ENCODE data around the gene RNF41. TPM values are rescaled to one million over a fixed set of nuclear protein-coding genes. Genes with fewer than 3 reads are reported as not detected.

Gene RNF41
- total and polyA plus RNA-seq, 4 donors, result 18.1 to 54.6 (median 45.1) TPM

DNA sequence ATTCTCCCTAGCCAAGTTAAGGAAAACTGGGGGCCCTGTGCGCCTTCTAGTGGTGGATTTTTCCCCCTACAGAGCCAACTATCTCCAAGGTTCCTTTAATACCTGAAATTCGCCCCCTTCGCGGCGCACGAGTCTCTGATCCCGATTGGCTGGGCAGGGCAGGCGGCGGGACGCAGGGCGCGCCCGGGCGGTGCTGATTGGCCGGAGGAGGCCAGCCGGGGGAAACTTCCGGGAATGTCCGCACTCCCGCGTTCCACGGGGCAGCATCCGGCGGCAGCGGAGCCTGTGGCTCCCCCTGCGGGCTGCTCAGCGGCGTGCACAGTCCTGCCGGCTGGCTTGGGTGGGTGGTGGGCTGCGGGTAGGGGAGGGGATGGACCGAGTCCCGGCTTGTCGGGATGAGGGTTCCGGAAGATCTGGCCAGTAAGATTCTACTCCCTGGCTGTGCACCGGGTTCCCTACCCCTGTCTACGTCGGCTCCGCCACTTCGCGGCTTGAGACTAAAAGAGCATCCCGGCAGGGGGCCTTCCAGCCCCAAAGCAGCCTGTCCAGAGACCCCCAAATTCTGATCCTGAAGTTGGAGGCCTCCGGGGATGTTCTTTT lies 2.5 kb upstream of the RNF41 start, which contains the start of gene NABP2:
Gene NABP2, plus strand, starts transcription at position 241 of the 600 bp plus-strand sequence. CDS start 515 bp downstream, outside the sequence.
- Histone ChIP-seq H3K4me3 (peak within 1 kb of the TSS; percentile 66), H3K9ac (ENCODE audit: insufficient read depth in 1 of 2, low read length in 2 of 2) (peak within 1 kb of the TSS; percentile 73 to 85), H3K27ac (ENCODE audit: low read depth in 1 of 2, low read length in 1 of 2) (peak within 1 kb of the TSS; percentile 57 to 85), H3K4me1 (ENCODE audit: control insufficient read depth in 5 of 5, insufficient read depth in 5 of 5, low read length in 5 of 5) (peaks cover 4 to 31% (median 13%) of the 10 kb centered on the region in 5 donors), H3K27me3 (ENCODE audit: control insufficient read depth in 3 of 3, insufficient read depth in 3 of 3, low read length in 2 of 3) (no peaks in the 10 kb centered on the region), H3K9me3 (ENCODE audit: control insufficient read depth in 4 of 4, insufficient read depth in 3 of 4, low read length in 3 of 4) (no peaks in the 10 kb centered on the region), H3K36me3 (ENCODE audit: control insufficient read depth in 4 of 4, insufficient read depth in 4 of 4, low read length in 4 of 4) (peaks cover 0 to 3% (median 0%) of the 10 kb centered on the region in 4 donors)
- 0 to 1% methylated on average over 41 of the region's 41 CpGs for WGBS, 2 donors
- DNase-seq (peak; percentile 99), ATAC-seq (ENCODE audit: insufficient read depth, low FRiP score) (peak; percentile 90)
- peak; percentile 71 for TF ChIP-seq CTCF (IDR thresholded peaks at IDR 0.05; ENCODE audit: control extremely low read depth, extremely low read depth)

DNA sequence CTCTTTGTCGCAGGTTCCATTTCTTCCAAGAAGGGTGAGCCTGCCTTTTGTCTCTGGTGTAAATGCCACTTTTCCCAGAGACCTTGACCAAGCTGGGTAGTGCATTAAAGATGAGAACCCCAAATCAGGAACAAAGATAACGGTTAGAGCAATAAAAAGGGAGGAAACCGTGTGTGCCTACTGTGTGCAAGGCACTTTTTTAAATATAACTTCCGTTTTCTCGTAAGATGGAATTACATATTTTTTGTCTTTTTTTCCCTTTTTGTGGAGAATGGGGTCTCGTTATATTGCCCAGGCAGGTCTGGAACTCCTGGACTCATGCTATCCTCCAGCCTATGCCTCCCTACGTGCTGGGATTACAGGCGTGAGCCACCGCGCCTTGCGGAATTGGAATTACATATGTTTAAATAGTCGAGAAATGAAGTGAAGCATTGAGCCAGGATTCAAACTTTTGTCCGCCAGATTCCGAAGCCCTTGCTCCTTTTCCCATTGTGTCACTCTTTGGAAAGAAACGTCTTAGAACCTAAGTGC lies 1.9 kb upstream of the RNF41 start:
- peak overlapping the region in 1 of 2 donors; percentile 69 for H3K9ac ChIP-seq (ENCODE audit: insufficient read depth in 1 of 2, low read length in 2 of 2)
- WGBS, 2 donors, result 14 to 25% methylated on average over 15 of the region's 15 CpGs
- DNase-seq, result no peak
- peak overlapping the region; percentile 21 to 85 for H3K27ac ChIP-seq (ENCODE audit: low read depth in 1 of 2, low read length in 1 of 2)
- H3K36me3 ChIP-seq (ENCODE audit: control insufficient read depth in 4 of 4, insufficient read depth in 4 of 4, low read length in 4 of 4), result no peaks in the 10 kb centered on the region
- H3K9me3 ChIP-seq (ENCODE audit: control insufficient read depth in 4 of 4, insufficient read depth in 3 of 4, low read length in 3 of 4), result no peaks in the 10 kb centered on the region
- TF ChIP-seq CTCF (IDR thresholded peaks at IDR 0.05; ENCODE audit: control extremely low read depth, extremely low read depth), result no peak
- no peak for ATAC-seq (ENCODE audit: insufficient read depth, low FRiP score)
- H3K27me3 ChIP-seq (ENCODE audit: control insufficient read depth in 3 of 3, insufficient read depth in 3 of 3, low read length in 2 of 3), result no peaks in the 10 kb centered on the region
- no peak overlapping the region for H3K4me3 ChIP-seq
- H3K4me1 ChIP-seq (ENCODE audit: control insufficient read depth in 5 of 5, insufficient read depth in 5 of 5, low read length in 5 of 5), result peaks cover 4 to 31% (median 13%) of the 10 kb centered on the region in 5 donors

- H3K4me1 ChIP-seq (ENCODE audit: control insufficient read depth in 5 of 5, insufficient read depth in 5 of 5, low read length in 5 of 5), result peaks cover 4 to 31% (median 14%) of the 10 kb centered on the region in 5 donors
- TF ChIP-seq CTCF (IDR thresholded peaks at IDR 0.05; ENCODE audit: control extremely low read depth, extremely low read depth), result no peak
- DNase-seq, result no peak
- no peak for ATAC-seq (ENCODE audit: insufficient read depth, low FRiP score)
- peak overlapping the region; percentile 41 for H3K4me3 ChIP-seq
- H3K9ac ChIP-seq (ENCODE audit: insufficient read depth in 1 of 2, low read length in 2 of 2), result peak overlapping the region; percentile 33 to 70
- no peaks in the 10 kb centered on the region for H3K27me3 ChIP-seq (ENCODE audit: control insufficient read depth in 3 of 3, insufficient read depth in 3 of 3, low read length in 2 of 3)
- H3K36me3 ChIP-seq (ENCODE audit: control insufficient read depth in 4 of 4, insufficient read depth in 4 of 4, low read length in 4 of 4), result peaks cover 0 to under 1% (median 0%) of the 10 kb centered on the region in 4 donors
- WGBS, 2 donors, result 1 to 8% methylated on average over 4 of the region's 4 CpGs
- H3K27ac ChIP-seq (ENCODE audit: low read depth in 1 of 2, low read length in 1 of 2), result peak overlapping the region; percentile 91 to 98
- H3K9me3 ChIP-seq (ENCODE audit: control insufficient read depth in 4 of 4, insufficient read depth in 3 of 4, low read length in 3 of 4), result no peaks in the 10 kb centered on the region
These were observed 791 bp upstream of the RNF41 start for GRCh38 chr12:56222531-56222895.

Measured in lung (tissue), 12 donors.